Vein endothelial cell (primary cell): ENCODE measurements around the gene STAG3. TPM values are rescaled to one million over a fixed set of nuclear protein-coding genes. Genes with fewer than 3 reads are reported as not detected.

Experiments
- total RNA-seq: library from RNA; depleted of rRNA; stranded (reverse); fragments of >200 nt; gene quantifications from 2 replicates; pipeline ENCODE4 v1.2.3, GENCODE V29; 2012

The STAG3 gene, protein sequence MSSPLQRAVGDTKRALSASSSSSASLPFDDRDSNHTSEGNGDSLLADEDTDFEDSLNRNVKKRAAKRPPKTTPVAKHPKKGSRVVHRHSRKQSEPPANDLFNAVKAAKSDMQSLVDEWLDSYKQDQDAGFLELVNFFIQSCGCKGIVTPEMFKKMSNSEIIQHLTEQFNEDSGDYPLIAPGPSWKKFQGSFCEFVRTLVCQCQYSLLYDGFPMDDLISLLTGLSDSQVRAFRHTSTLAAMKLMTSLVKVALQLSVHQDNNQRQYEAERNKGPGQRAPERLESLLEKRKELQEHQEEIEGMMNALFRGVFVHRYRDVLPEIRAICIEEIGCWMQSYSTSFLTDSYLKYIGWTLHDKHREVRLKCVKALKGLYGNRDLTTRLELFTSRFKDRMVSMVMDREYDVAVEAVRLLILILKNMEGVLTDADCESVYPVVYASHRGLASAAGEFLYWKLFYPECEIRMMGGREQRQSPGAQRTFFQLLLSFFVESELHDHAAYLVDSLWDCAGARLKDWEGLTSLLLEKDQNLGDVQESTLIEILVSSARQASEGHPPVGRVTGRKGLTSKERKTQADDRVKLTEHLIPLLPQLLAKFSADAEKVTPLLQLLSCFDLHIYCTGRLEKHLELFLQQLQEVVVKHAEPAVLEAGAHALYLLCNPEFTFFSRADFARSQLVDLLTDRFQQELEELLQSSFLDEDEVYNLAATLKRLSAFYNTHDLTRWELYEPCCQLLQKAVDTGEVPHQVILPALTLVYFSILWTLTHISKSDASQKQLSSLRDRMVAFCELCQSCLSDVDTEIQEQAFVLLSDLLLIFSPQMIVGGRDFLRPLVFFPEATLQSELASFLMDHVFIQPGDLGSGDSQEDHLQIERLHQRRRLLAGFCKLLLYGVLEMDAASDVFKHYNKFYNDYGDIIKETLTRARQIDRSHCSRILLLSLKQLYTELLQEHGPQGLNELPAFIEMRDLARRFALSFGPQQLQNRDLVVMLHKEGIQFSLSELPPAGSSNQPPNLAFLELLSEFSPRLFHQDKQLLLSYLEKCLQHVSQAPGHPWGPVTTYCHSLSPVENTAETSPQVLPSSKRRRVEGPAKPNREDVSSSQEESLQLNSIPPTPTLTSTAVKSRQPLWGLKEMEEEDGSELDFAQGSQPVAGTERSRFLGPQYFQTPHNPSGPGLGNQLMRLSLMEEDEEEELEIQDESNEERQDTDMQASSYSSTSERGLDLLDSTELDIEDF
- total RNA-seq, result 0.48 and 2.0 TPM in 2 replicates

DNA sequence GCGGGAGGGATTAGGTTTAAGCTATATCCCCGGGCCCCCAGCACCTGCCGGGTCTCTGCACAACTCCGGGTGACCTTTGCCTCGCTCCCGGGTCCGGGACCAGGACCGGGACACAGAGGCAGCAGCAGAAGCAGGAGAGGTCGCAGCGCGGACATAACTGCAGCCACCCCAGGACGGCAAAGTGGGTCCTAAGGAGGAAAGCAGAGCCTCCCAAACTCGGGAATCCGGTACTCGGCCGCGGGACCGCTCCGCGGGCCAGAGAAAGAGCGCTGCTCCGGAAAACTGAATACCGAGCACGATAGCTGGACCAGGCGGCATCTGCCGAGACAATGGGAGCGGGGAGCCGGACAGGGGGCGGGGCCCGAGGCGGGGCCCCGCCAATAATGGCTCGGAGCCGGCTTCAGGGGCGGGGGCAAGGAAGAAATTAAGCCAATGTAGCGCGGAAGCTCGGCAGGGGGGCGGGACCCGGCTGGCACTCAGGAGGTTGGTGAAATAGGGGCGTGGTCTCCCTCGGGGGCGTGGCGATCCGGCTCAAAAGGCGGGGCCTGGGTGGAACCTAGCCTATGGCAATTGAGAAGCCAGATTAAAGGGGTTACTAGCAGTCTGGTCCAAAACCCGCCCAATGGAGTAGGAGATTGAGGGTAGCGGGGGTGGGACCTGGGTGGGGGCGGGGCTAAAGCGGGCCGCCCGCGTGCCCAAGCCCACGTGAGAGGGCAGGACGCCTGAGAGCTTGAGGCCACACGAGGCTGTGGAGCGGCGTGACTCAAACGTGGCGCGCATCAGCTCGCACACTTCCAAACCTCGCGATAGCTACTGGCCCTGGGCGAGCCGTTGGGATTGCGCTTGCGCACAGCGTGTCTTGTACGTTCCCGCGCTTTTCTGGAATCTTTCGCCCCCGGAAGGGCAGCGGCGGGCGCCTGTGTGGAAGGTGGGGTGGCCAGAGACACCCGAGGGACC, at the start of gene STAG3, which contains the start of gene GPC2:
TSS of gene STAG3 (plus strand) at position 874 of the 957 bp plus-strand sequence. CDS start 2,639 bp downstream, outside the sequence.
TSS of gene GPC2 (minus strand) at position 337 of the 957 bp plus-strand sequence. CDS start at position 155, 182 bp downstream.

GRCh38 chr7:100148559-100149328, 29.0 kb upstream of the STAG3 start, which contains the start of gene LAMTOR4:
Gene LAMTOR4 (plus strand): TSS chr7:100148918. CDS start chr7:100148973, 55 bp downstream.

GRCh38 chr7:100158229-100159098, 19.3 kb upstream of the STAG3 start, which contains the start of gene TRAPPC14:
Gene TRAPPC14 (minus strand): TSS chr7:100158723. CDS start chr7:100158499, 224 bp downstream.

GRCh38 chr7:100219801-100220585, 42.3 kb downstream of the STAG3 start, which contains the start of gene PVRIG:
Gene PVRIG (plus strand): TSS chr7:100219949. CDS start chr7:100219971, 22 bp downstream.

Other genes starting within 250 kb of the STAG3 start
- 0.19 TPM in 1 of 2 replicates, not detected in the other for gene GJC3, start 248.3 kb upstream of the STAG3 start, total RNA-seq
- gene AZGP1, start 201.9 kb upstream of the STAG3 start, total RNA-seq, result not detected in 2 replicates
- gene ZKSCAN1, start 162.3 kb upstream of the STAG3 start, total RNA-seq, result 44.1 and 45.1 TPM in 2 replicates
- 6.9 and 9.1 TPM in 2 replicates for gene ZSCAN21, start 128.1 kb upstream of the STAG3 start, total RNA-seq
- 38.5 and 46.6 TPM in 2 replicates for gene ZNF3, start 96.2 kb upstream of the STAG3 start, total RNA-seq
- 84.9 and 85.6 TPM in 2 replicates for gene COPS6, start 88.9 kb upstream of the STAG3 start, total RNA-seq
- gene MCM7, start 76.5 kb upstream of the STAG3 start, total RNA-seq, result 70.6 and 98.1 TPM in 2 replicates
- gene AP4M1, start 76.3 kb upstream of the STAG3 start, total RNA-seq, result 20.8 and 21.2 TPM in 2 replicates
- gene TAF6, start 58.6 kb upstream of the STAG3 start, total RNA-seq, result 39.1 and 41.2 TPM in 2 replicates
- 28.1 and 28.4 TPM in 2 replicates for gene CNPY4, start 58.3 kb upstream of the STAG3 start, total RNA-seq
- 2.0 and 2.9 TPM in 2 replicates for gene MBLAC1, start 51.0 kb upstream of the STAG3 start, total RNA-seq
- 91.1 and 93.3 TPM in 2 replicates for gene LAMTOR4, start 29.0 kb upstream of the STAG3 start, total RNA-seq
- gene TRAPPC14, start 19.2 kb upstream of the STAG3 start, total RNA-seq, result 9.7 and 15.7 TPM in 2 replicates
- gene GAL3ST4, start 9.3 kb upstream of the STAG3 start, total RNA-seq, result 0.96 and 0.98 TPM in 2 replicates
- 5.3 and 6.5 TPM in 2 replicates for gene GPC2, start 537 bp upstream of the STAG3 start, total RNA-seq
- gene PVRIG, start 42.0 kb downstream of the STAG3 start, total RNA-seq, result not detected in 2 replicates
- not detected in 2 replicates for gene SPDYE3, start 129.8 kb downstream of the STAG3 start, total RNA-seq
- 15.7 and 24.2 TPM in 2 replicates for gene PILRB, start 180.2 kb downstream of the STAG3 start, total RNA-seq
- gene PILRA, start 195.6 kb downstream of the STAG3 start, total RNA-seq, result 0.38 and 0.65 TPM in 2 replicates